CD4-positive, alpha-beta T cell (primary cell): Measurements from ENCODE around the gene TCF4. TPM values are rescaled to one million over a fixed set of nuclear protein-coding genes. Genes with fewer than 3 reads are reported as not detected.

ENCODE experiments used
- ATAC-seq: fragments of 200-7000 bp; cut with Tn5 transposase; one replicate; pipeline ENCODE4 v1.10.0; 2022; ENCODE audit warnings: mild to moderate bottlenecking; ENCODE audit not compliant: poor library complexity
- CTCF ChIA-PET: fragments of 350-600 bp; sonication (Branson Sonifier 250); formaldehyde crosslinking; loops from one replicate; lab custom pipeline; 2021; ENCODE audit warnings: antibody characterized with exemption, inconsistent platforms; lab: Charles Lee
- POLR2A ChIA-PET: fragments of 350-600 bp; sonication (Branson Sonifier 250); formaldehyde crosslinking; loops from one replicate; lab custom pipeline; 2021; ENCODE audit warnings: antibody characterized with exemption, inconsistent platforms; lab: Charles Lee
- DNase-seq, 14 experiments: peaks; one replicate each; pipeline ENCODE4 v3.0.0-alpha.2; 2013 to 2020; ENCODE audit warnings: mixed read lengths in 2 of 14
- H3K27ac ChIP-seq, 2 donors: one replicate each; pipeline versions ENCODE4 v1.5.1 to v1.7.0; 2013; ENCODE audit warnings: low read length in 2 of 2, low read depth in 1 of 2, mild to moderate bottlenecking in 1 of 2
- H3K27me3 ChIP-seq, 2 experiments: 1 replicate in 1 of 2; 2 replicates in 1 of 2; pipeline versions ENCODE4 v1.6.1 to v1.7.0; 2013; ENCODE audit warnings: low read length in 2 of 2, control low read depth in 1 of 2, mild to moderate bottlenecking in 1 of 2, moderate library complexity in 1 of 2; ENCODE audit not compliant: insufficient read depth in 2 of 2, control insufficient read depth in 1 of 2
- H3K36me3 ChIP-seq: one replicate; pipeline ENCODE4 v1.6.1; 2013; ENCODE audit warnings: low read length, control low read depth; ENCODE audit not compliant: insufficient read depth
- H3K4me1 ChIP-seq: one replicate; pipeline ENCODE4 v1.6.1; 2013; ENCODE audit warnings: low read length, control low read depth; ENCODE audit not compliant: insufficient read depth
- H3K4me3 ChIP-seq: one replicate; pipeline ENCODE4 v1.5.1; 2013; ENCODE audit warnings: mild to moderate bottlenecking, low read length, moderate library complexity
- H3K9me3 ChIP-seq, 2 experiments: 1 replicate in 1 of 2; 2 replicates in 1 of 2; pipeline versions ENCODE4 v1.6.1 to v1.7.0; 2013; ENCODE audit warnings: low read length in 2 of 2, mild to moderate bottlenecking in 2 of 2, control low read depth in 1 of 2, moderate library complexity in 1 of 2; ENCODE audit not compliant: control insufficient read depth in 1 of 2, insufficient read depth in 1 of 2
- H3K27ac Mint-ChIP-seq: one replicate; pipeline ENCODE4 v1.8.0; 2020; ENCODE audit warnings: mixed read lengths
- H3K27me3 Mint-ChIP-seq: one replicate; pipeline ENCODE4 v1.8.0; 2021; ENCODE audit warnings: mixed read lengths
- H3K36me3 Mint-ChIP-seq: one replicate; pipeline ENCODE4 v1.8.0; 2021; ENCODE audit warnings: low read depth, mixed read lengths
- H3K4me1 Mint-ChIP-seq: one replicate; pipeline ENCODE4 v1.8.0; 2021; ENCODE audit warnings: low read depth, mixed read lengths
- H3K4me3 Mint-ChIP-seq: one replicate; pipeline ENCODE4 v1.8.0; 2020; ENCODE audit warnings: mild to moderate bottlenecking, mixed read lengths
- H3K9me3 Mint-ChIP-seq: one replicate; pipeline ENCODE4 v1.8.0; 2020; ENCODE audit warnings: mixed read lengths
- CTCF ChIP-seq: fragments of 200-600 bp; IDR thresholded peaks from one replicate; pipeline ENCODE4 v1.8.0; 2022; ENCODE audit warnings: antibody characterized with exemption, mild to moderate bottlenecking
- intact Hi-C, 2 experiments: fragments of 100-400 bp; cut with DNase I in 1 of 2; cut with micrococcal nuclease in 1 of 2; formaldehyde crosslinking; loops; one replicate each; pipeline versions ENCODE4 v1.15.1 to v1.9.0; 2023 to 2025; cut with DNase I, micrococcal nuclease
- total RNA-seq, 174 experiments: library from RNA in 2 of 174; stranded (reverse) in 2 of 174; gene quantifications; one replicate each; pipeline ENCODE4 v1.2.3 and lab custom pipeline; 2021 to 2026

Gene TCF4
- total RNA-seq, 2 experiments from 2014 or later: 3.0 to 3.2 TPM

- Histone ChIP-seq H3K36me3 (no peaks in the 10 kb centered on the region), H3K27me3 (peaks cover 0 to 2% of the 10 kb centered on the region in 2 experiments), H3K9me3 (no peaks in the 10 kb centered on the region), H3K27ac (no peak overlapping the region), H3K4me3 (no peak overlapping the region), H3K4me1 (no peaks in the 10 kb centered on the region)
- no peak overlapping the region for H3K27ac Mint-ChIP-seq
- ChIA-PET CTCF (no interaction called here), POLR2A (no interaction called here)
- TF ChIP-seq CTCF: no peak
- H3K36me3 Mint-ChIP-seq: no peaks in the 10 kb centered on the region
- ATAC-seq (no peak), DNase-seq (no peak)
- intact Hi-C loops: no loop called here
- no peaks in the 10 kb centered on the region for H3K4me1 Mint-ChIP-seq
- no peaks in the 10 kb centered on the region for H3K9me3 Mint-ChIP-seq
- H3K27me3 Mint-ChIP-seq: no peaks in the 10 kb centered on the region
- H3K4me3 Mint-ChIP-seq: no peak overlapping the region
Measured at GRCh38 chr18:55607773-55608172, 19.8 kb upstream of the TCF4 start.

GRCh38 chr18:55605733-55606338 lies 17.8 kb upstream of the TCF4 start:
- CTCF ChIA-PET: no interaction called here
- H3K36me3 Mint-ChIP-seq: no peaks in the 10 kb centered on the region
- intact Hi-C loops: no loop called here
- Histone ChIP-seq H3K27me3 (peaks cover 0 to 2% of the 10 kb centered on the region in 2 experiments), H3K27ac (no peak overlapping the region), H3K4me1 (no peaks in the 10 kb centered on the region), H3K4me3 (no peak overlapping the region), H3K9me3 (no peaks in the 10 kb centered on the region), H3K36me3 (no peaks in the 10 kb centered on the region)
- no peak for ATAC-seq
- no peak for TF ChIP-seq CTCF
- no peak for DNase-seq
- H3K27ac Mint-ChIP-seq: no peak overlapping the region
- POLR2A ChIA-PET: no interaction called here
- no peaks in the 10 kb centered on the region for H3K9me3 Mint-ChIP-seq
- no peak overlapping the region for H3K4me3 Mint-ChIP-seq
- H3K27me3 Mint-ChIP-seq: no peaks in the 10 kb centered on the region
- no peaks in the 10 kb centered on the region for H3K4me1 Mint-ChIP-seq

- intact Hi-C loops: no loop called here
- ChIA-PET CTCF (interaction anchor here (0.8 kb wide), 1 partner anchor 10 kb away, joined by 3 read pairs; no protein-coding TSS in a partner anchor), POLR2A (no interaction called here)
- ATAC-seq (no peak), DNase-seq (no peak)
- Histone ChIP-seq H3K4me1 (no peaks in the 10 kb centered on the region), H3K27ac (no peak overlapping the region), H3K9me3 (no peaks in the 10 kb centered on the region), H3K4me3 (no peak overlapping the region), H3K27me3 (peaks cover 0 to 2% of the 10 kb centered on the region in 2 experiments), H3K36me3 (no peaks in the 10 kb centered on the region)
- Mint-ChIP-seq H3K27ac (no peak overlapping the region), H3K27me3 (no peaks in the 10 kb centered on the region), H3K4me1 (no peaks in the 10 kb centered on the region), H3K4me3 (no peak overlapping the region), H3K9me3 (no peaks in the 10 kb centered on the region), H3K36me3 (no peaks in the 10 kb centered on the region)
- no peak for TF ChIP-seq CTCF
Measured at GRCh38 chr18:55603775-55604174, 15.8 kb upstream of the TCF4 start.
